ENCODE results near the gene ATP8A2.

Gene ATP8A2

GRCh38 chr13:25901460-25902376 is 529.9 kb downstream of the ATP8A2 start:
- H3K4me1 ChIP-seq (ENCODE audit: insufficient read depth, low read length) = peaks cover 16% of the 10 kb centered on the region; the same call in 1 of the 2 replicates
- H3K9me3 ChIP-seq (ENCODE audit: control insufficient read depth, insufficient read depth, low read length) = peaks cover 5% of the 10 kb centered on the region
- no peak overlapping the region for H3K9ac ChIP-seq (ENCODE audit: low read depth, low read length)
- H3K36me3 ChIP-seq (ENCODE audit: insufficient read depth, low read length) = no peaks in the 10 kb centered on the region

DNA sequence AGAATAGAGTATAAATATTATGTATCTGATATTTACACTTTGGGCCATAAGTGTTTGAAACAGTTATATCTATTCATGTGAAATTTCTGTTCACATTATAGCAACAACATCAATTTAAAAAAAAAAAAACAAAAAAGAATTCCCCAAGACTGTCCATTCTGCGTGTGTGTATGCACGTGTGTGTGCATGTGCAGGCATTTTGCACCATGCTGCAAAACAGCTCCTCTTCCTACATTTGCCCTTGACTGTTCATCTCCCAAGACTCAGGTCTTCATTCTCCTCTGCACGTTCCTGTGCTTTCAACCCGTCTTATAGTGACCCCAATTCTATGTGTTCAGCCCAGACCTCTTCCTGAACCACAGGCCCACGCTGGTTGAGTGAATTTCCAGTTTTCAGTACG is 530.7 kb downstream of the ATP8A2 start:
- H3K9ac ChIP-seq (ENCODE audit: low read depth, low read length) = no peak overlapping the region
- H3K4me1 ChIP-seq (ENCODE audit: insufficient read depth, low read length) = peaks cover 16% of the 10 kb centered on the region; the same call in 1 of the 2 replicates
- peaks cover 5% of the 10 kb centered on the region for H3K9me3 ChIP-seq (ENCODE audit: control insufficient read depth, insufficient read depth, low read length)
- H3K36me3 ChIP-seq (ENCODE audit: insufficient read depth, low read length) = no peaks in the 10 kb centered on the region

- peaks cover 5% of the 10 kb centered on the region for H3K9me3 ChIP-seq (ENCODE audit: control insufficient read depth, insufficient read depth, low read length)
- H3K36me3 ChIP-seq (ENCODE audit: insufficient read depth, low read length) = no peaks in the 10 kb centered on the region
- H3K4me1 ChIP-seq (ENCODE audit: insufficient read depth, low read length) = peaks cover 16% of the 10 kb centered on the region; the same call in 1 of the 2 replicates
- no peak overlapping the region for H3K9ac ChIP-seq (ENCODE audit: low read depth, low read length)
Observed at GRCh38 chr13:25902891-25903341, 531.1 kb downstream of the ATP8A2 start.

- Histone ChIP-seq H3K4me1 (ENCODE audit: insufficient read depth, low read length) (peaks cover 28% of the 10 kb centered on the region), H3K9ac (ENCODE audit: low read depth, low read length) (no peak overlapping the region), H3K9me3 (ENCODE audit: control insufficient read depth, insufficient read depth, low read length) (no peaks in the 10 kb centered on the region; the same call in 1 of the 2 replicates), H3K36me3 (ENCODE audit: insufficient read depth, low read length) (no peaks in the 10 kb centered on the region)
Observed at GRCh38 chr13:25904830-25905229, 533.1 kb downstream of the ATP8A2 start.

DNA sequence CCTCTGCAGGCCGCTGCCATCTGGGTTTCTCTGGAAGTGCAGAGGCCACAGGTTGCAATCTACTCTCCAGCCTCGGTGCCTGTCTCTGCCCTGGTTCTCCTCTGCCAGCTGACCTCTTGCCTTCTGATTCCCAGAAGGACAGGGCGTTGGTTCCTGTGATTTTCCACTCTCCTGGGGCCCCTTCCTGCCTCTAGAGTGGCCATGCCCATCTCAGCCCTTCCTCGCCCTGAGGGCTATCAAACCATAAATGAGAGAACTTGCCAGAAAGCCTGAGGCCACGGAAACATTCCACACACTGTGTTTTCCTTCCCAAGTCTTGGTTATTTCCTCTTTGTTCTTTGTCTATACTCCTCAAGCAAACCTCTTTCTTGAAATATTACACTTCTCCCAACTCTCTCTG is 533.8 kb downstream of the ATP8A2 start:
- Histone ChIP-seq H3K36me3 (ENCODE audit: insufficient read depth, low read length) (no peaks in the 10 kb centered on the region), H3K4me1 (ENCODE audit: insufficient read depth, low read length) (peaks cover 36% of the 10 kb centered on the region), H3K9me3 (ENCODE audit: control insufficient read depth, insufficient read depth, low read length) (no peaks in the 10 kb centered on the region), H3K9ac (ENCODE audit: low read depth, low read length) (no peak overlapping the region)

GRCh38 chr13:25906191-25906661 is 534.5 kb downstream of the ATP8A2 start:
- H3K4me1 ChIP-seq (ENCODE audit: insufficient read depth, low read length) = peaks cover 37% of the 10 kb centered on the region
- no peaks in the 10 kb centered on the region for H3K9me3 ChIP-seq (ENCODE audit: control insufficient read depth, insufficient read depth, low read length)
- H3K36me3 ChIP-seq (ENCODE audit: insufficient read depth, low read length) = no peaks in the 10 kb centered on the region
- H3K9ac ChIP-seq (ENCODE audit: low read depth, low read length) = no peak overlapping the region

GRCh38 chr13:25908366-25908765 is 536.6 kb downstream of the ATP8A2 start:
- H3K9me3 ChIP-seq (ENCODE audit: control insufficient read depth, insufficient read depth, low read length) = no peaks in the 10 kb centered on the region
- H3K9ac ChIP-seq (ENCODE audit: low read depth, low read length) = no peak overlapping the region
- H3K36me3 ChIP-seq (ENCODE audit: insufficient read depth, low read length) = no peaks in the 10 kb centered on the region
- peaks cover 39% of the 10 kb centered on the region for H3K4me1 ChIP-seq (ENCODE audit: insufficient read depth, low read length)

DNA sequence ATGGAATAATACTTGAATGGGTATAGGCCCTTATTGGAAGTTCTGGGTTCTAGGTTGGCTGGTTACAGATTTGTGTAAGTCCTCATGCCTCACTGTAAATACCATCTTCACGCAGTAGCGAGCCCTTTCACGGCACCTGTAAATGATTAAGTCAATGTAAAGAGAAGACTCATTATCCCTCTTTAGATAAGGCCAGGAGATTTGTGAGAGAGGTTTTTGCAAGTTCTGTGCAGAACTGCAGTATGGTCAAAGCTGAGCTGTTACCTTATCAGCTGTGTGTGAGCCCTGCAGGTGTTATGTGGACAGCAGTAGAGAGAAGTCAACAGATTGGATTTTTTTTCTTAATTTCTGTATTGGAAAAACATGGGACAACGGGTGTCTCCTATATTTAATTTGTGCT is 538.5 kb downstream of the ATP8A2 start:
- no peaks in the 10 kb centered on the region for H3K9me3 ChIP-seq (ENCODE audit: control insufficient read depth, insufficient read depth, low read length)
- H3K9ac ChIP-seq (ENCODE audit: low read depth, low read length) = no peak overlapping the region
- H3K36me3 ChIP-seq (ENCODE audit: insufficient read depth, low read length) = no peaks in the 10 kb centered on the region
- H3K4me1 ChIP-seq (ENCODE audit: insufficient read depth, low read length) = peaks cover 38% of the 10 kb centered on the region

DNA sequence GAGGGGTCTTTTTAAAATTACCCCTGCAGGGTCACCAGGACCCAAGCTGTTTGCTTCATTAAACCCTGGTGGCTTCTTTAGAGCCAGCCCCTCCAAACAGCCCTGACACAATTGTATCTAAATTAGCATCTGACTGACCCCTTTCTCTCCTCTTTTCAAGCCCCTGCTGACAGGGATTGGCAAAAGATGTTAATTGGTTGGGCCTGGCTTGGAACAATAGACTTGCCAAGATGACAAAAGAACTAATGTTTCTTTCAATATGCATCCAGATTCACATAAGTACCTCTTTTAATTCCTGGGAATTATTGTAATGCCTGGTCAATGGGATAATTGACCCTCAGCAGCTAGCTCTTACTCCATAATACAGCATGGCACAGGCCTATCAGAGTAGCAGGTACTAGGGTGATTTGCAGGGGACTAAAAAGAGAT is 539.2 kb downstream of the ATP8A2 start:
- Histone ChIP-seq H3K9me3 (ENCODE audit: control insufficient read depth, insufficient read depth, low read length) (no peaks in the 10 kb centered on the region), H3K9ac (ENCODE audit: low read depth, low read length) (no peak overlapping the region), H3K36me3 (ENCODE audit: insufficient read depth, low read length) (no peaks in the 10 kb centered on the region), H3K4me1 (ENCODE audit: insufficient read depth, low read length) (peaks cover 32% of the 10 kb centered on the region)

- H3K4me1 ChIP-seq (ENCODE audit: insufficient read depth, low read length) = peaks cover 29% of the 10 kb centered on the region
- no peak overlapping the region for H3K9ac ChIP-seq (ENCODE audit: low read depth, low read length)
- H3K36me3 ChIP-seq (ENCODE audit: insufficient read depth, low read length) = no peaks in the 10 kb centered on the region
- no peaks in the 10 kb centered on the region for H3K9me3 ChIP-seq (ENCODE audit: control insufficient read depth, insufficient read depth, low read length)
Observed at GRCh38 chr13:25912961-25913360, 541.2 kb downstream of the ATP8A2 start.

- H3K9me3 ChIP-seq (ENCODE audit: control insufficient read depth, insufficient read depth, low read length) = no peaks in the 10 kb centered on the region
Observed at GRCh38 chr13:25915840-25916518, 544.2 kb downstream of the ATP8A2 start.

DNA sequence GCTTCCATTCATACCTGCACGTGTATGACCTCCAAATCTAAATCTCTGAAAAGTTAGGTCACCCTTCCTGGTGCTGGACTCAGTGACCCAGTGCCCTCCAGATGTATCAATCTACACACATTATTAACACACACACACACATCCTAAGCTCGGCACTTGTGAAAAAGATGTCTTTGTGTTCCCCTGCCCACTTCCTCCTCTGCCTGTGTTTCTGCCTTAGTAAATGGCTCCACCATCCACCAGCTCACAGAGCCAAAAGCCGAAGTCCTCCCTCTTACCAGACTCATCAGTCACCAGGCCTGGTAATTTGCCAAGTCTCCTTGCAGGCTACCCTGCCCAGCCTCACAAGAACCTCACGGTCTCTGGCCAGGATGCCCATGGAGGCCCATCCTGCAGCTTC is 548.5 kb downstream of the ATP8A2 start:
- H3K36me3 ChIP-seq (ENCODE audit: insufficient read depth, low read length) = no peaks in the 10 kb centered on the region; the same call in 1 of the 2 replicates
- no peaks in the 10 kb centered on the region for H3K9me3 ChIP-seq (ENCODE audit: control insufficient read depth, insufficient read depth, low read length)
- H3K4me1 ChIP-seq (ENCODE audit: insufficient read depth, low read length) = peaks cover 13% of the 10 kb centered on the region
- H3K9ac ChIP-seq (ENCODE audit: low read depth, low read length) = no peak overlapping the region

More at GRCh38 chr13:25915840-25916518, 544.2 kb downstream of the ATP8A2 start:
- Histone ChIP-seq H3K9ac (ENCODE audit: low read depth, low read length) (no peak overlapping the region), H3K4me1 (ENCODE audit: insufficient read depth, low read length) (peaks cover 8% of the 10 kb centered on the region; the same call in 1 of the 2 replicates), H3K36me3 (ENCODE audit: insufficient read depth, low read length) (no peaks in the 10 kb centered on the region)

DNA sequence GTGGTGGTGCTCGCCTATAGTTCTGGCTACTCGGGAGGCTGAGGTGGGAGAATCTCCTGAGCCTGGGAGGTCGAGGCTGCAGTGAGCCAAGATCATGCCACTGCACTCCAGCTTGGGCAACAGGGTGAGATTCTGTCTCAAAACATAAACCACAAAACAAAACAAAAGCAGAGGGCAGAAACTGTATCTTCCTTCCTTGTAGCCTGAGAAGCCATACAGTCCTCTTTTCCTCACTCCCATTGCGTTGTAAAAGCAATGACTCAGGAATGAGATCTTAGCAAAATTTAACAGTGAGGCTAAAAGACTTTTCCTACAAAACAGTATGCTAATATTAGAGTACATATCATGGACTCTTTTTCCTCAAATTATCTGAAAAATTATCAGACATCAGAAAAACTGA is 549.2 kb downstream of the ATP8A2 start:
- H3K4me1 ChIP-seq (ENCODE audit: insufficient read depth, low read length) = peaks cover 13% of the 10 kb centered on the region
- H3K9me3 ChIP-seq (ENCODE audit: control insufficient read depth, insufficient read depth, low read length) = no peaks in the 10 kb centered on the region
- H3K36me3 ChIP-seq (ENCODE audit: insufficient read depth, low read length) = no peaks in the 10 kb centered on the region; the same call in 1 of the 2 replicates
- H3K9ac ChIP-seq (ENCODE audit: low read depth, low read length) = no peak overlapping the region

DNA sequence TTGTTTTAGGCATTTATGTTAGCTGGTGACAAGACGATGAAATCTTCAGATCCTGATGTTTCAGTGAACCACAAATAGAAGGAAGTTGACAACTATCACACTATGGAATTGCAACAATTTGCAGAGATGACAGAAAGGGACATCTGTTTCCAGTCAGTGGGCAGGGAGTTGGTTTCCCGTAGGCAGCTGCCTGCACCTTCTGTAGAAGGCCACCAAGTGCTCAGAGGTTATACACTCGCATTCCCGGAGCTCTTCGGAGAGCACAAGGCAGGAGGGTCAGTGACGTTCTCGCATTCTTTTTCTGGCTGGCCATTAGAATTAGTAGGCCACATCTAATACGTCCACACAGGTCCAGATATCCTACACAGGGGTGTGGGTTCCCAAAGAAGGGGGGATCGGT is 550.6 kb downstream of the ATP8A2 start:
- no peaks in the 10 kb centered on the region for H3K9me3 ChIP-seq (ENCODE audit: control insufficient read depth, insufficient read depth, low read length)
- no peak overlapping the region for H3K9ac ChIP-seq (ENCODE audit: low read depth, low read length)
- peaks cover 13% of the 10 kb centered on the region for H3K4me1 ChIP-seq (ENCODE audit: insufficient read depth, low read length)
- no peaks in the 10 kb centered on the region; the same call in 1 of the 2 replicates for H3K36me3 ChIP-seq (ENCODE audit: insufficient read depth, low read length)
